Measurements from ENCODE around the gene DPYSL5. TPM values are rescaled to one million over a fixed set of nuclear protein-coding genes. Genes with fewer than 3 reads are reported as not detected.

The DPYSL5 gene
- total RNA-seq, 2 donors from 2014 or later: 3.1 to 3.5 TPM

GRCh38 chr2:26901326-26902183, 53.6 kb downstream of the DPYSL5 start:
- Histone ChIP-seq H3K27ac (ENCODE audit: low read depth, low read length) (peak overlapping the region; percentile 90), H3K9ac (ENCODE audit: extremely low read depth, low read length, poor library complexity, severe bottlenecking) (no peak overlapping the region), H3K4me1 (ENCODE audit: control insufficient read depth, insufficient read depth, low read length) (no peaks in the 10 kb centered on the region), H3K36me3 (ENCODE audit: control insufficient read depth, insufficient read depth, low read length) (no peaks in the 10 kb centered on the region), H3K9me3 (ENCODE audit: control insufficient read depth, low read length) (no peaks in the 10 kb centered on the region), H3K27me3 (ENCODE audit: control insufficient read depth, insufficient read depth, low read length, poor library complexity, severe bottlenecking) (no peaks in the 10 kb centered on the region), H3K4me3 (ENCODE audit: low read length) (no peak overlapping the region)
- peak; percentile 83 for DNase-seq
- Mint-ChIP-seq H3K9me3 (no peaks in the 10 kb centered on the region), H3K4me3 (no peak overlapping the region), H3K4me1 (peaks cover 21% of the 10 kb centered on the region), H3K27ac (no peak overlapping the region), H3K27me3 (ENCODE audit: insufficient read depth) (peaks cover 14% of the 10 kb centered on the region), H3K36me3 (ENCODE audit: low read depth) (no peaks in the 10 kb centered on the region)
- WGBS, 2 experiments (ENCODE audit: insufficient coverage in 1 of 2, insufficient read length in 1 of 2): 46 to 51% methylated on average over 8 to 23 of the region's 23 CpGs
- TF ChIP-seq CTCF (conservative IDR thresholded peaks at IDR 0.05): no peak

- WGBS, 2 experiments (ENCODE audit: insufficient coverage in 1 of 2, insufficient read length in 1 of 2): 91 to 100% methylated on average over 5 of the region's 5 CpGs
- H3K36me3 ChIP-seq (ENCODE audit: control insufficient read depth, insufficient read depth, low read length): no peaks in the 10 kb centered on the region
- Mint-ChIP-seq H3K27ac (no peak overlapping the region), H3K27me3 (ENCODE audit: insufficient read depth) (peaks cover 7% of the 10 kb centered on the region), H3K9me3 (no peaks in the 10 kb centered on the region), H3K36me3 (ENCODE audit: low read depth) (no peaks in the 10 kb centered on the region), H3K4me3 (no peak overlapping the region), H3K4me1 (peaks cover 27% of the 10 kb centered on the region)
- H3K27ac ChIP-seq (ENCODE audit: low read depth, low read length): no peak overlapping the region
- H3K27me3 ChIP-seq (ENCODE audit: control insufficient read depth, insufficient read depth, low read length, poor library complexity, severe bottlenecking): no peaks in the 10 kb centered on the region
- H3K9ac ChIP-seq (ENCODE audit: extremely low read depth, low read length, poor library complexity, severe bottlenecking): no peak overlapping the region
- H3K4me1 ChIP-seq (ENCODE audit: control insufficient read depth, insufficient read depth, low read length): peaks cover 3% of the 10 kb centered on the region
- no peak for TF ChIP-seq CTCF (conservative IDR thresholded peaks at IDR 0.05)
- no peaks in the 10 kb centered on the region for H3K9me3 ChIP-seq (ENCODE audit: control insufficient read depth, low read length)
- no peak for DNase-seq
- no peak overlapping the region for H3K4me3 ChIP-seq (ENCODE audit: low read length)
These were observed 55.7 kb downstream of the DPYSL5 start for GRCh38 chr2:26903676-26904075.

GRCh38 chr2:26904839-26905238, 56.9 kb downstream of the DPYSL5 start:
- Mint-ChIP-seq H3K27me3 (ENCODE audit: insufficient read depth) (peaks cover 7% of the 10 kb centered on the region), H3K36me3 (ENCODE audit: low read depth) (no peaks in the 10 kb centered on the region), H3K4me3 (no peak overlapping the region), H3K27ac (no peak overlapping the region), H3K9me3 (no peaks in the 10 kb centered on the region), H3K4me1 (peaks cover 27% of the 10 kb centered on the region)
- no peak overlapping the region for H3K4me3 ChIP-seq (ENCODE audit: low read length)
- 93 to 100% methylated on average over 2 of the region's 2 CpGs for WGBS, 2 experiments (ENCODE audit: insufficient coverage in 1 of 2, insufficient read length in 1 of 2)
- H3K36me3 ChIP-seq (ENCODE audit: control insufficient read depth, insufficient read depth, low read length): no peaks in the 10 kb centered on the region
- H3K9me3 ChIP-seq (ENCODE audit: control insufficient read depth, low read length): no peaks in the 10 kb centered on the region
- H3K27me3 ChIP-seq (ENCODE audit: control insufficient read depth, insufficient read depth, low read length, poor library complexity, severe bottlenecking): no peaks in the 10 kb centered on the region
- H3K9ac ChIP-seq (ENCODE audit: extremely low read depth, low read length, poor library complexity, severe bottlenecking): no peak overlapping the region
- H3K27ac ChIP-seq (ENCODE audit: low read depth, low read length): no peak overlapping the region
- peak; percentile 8 for DNase-seq
- H3K4me1 ChIP-seq (ENCODE audit: control insufficient read depth, insufficient read depth, low read length): peaks cover 3% of the 10 kb centered on the region
- TF ChIP-seq CTCF (conservative IDR thresholded peaks at IDR 0.05): no peak
